ENCODE data around the gene ADIRF.

DNA sequence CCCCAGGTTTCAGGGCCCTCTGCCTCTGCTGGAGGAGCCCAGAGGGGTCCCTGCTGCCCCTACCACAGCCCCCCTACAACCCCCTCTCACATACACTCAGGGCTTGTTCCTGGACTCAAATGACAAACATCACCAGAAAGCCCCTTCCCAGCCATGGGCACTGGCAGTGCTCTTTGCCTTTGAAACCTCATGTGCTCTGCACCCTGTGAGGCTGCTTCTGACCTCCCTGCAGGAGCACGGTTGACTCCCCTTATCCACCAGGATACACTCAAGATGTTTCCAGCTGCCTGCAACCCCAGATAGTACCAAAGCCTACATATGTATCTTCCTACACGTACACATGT, 3.5 kb upstream of the ADIRF start:
- TF ChIP-seq CTCF (optimal IDR thresholded peaks at IDR 0.05 in 1 of 3, IDR thresholded peaks at IDR 0.05 in 1 of 3, conservative IDR thresholded peaks at IDR 0.05 in 1 of 3; ENCODE audit: extremely low read depth in 1 of 3, insufficient read depth in 2 of 3, low read length in 3 of 3) (no peak), EZH2 (IDR thresholded peaks at IDR 0.05; ENCODE audit: low read length) (no peak)
